HG02610 (cell line): ENCODE data around the gene MARK4.
"Not testable (repeated sequence)": the region's sequence is repeated elsewhere in the genome, so short reads cannot be mapped to it uniquely, and the experiment has no call there.

Experiments used
- ATAC-seq: cut with Tn5 transposase; IDR thresholded peaks from one replicate; pipeline ENCODE4 v1.9.1; 2021; ENCODE audit warnings: mild to moderate bottlenecking, moderate library complexity; ENCODE audit not compliant: unreplicated experiment

Gene MARK4

DNA sequence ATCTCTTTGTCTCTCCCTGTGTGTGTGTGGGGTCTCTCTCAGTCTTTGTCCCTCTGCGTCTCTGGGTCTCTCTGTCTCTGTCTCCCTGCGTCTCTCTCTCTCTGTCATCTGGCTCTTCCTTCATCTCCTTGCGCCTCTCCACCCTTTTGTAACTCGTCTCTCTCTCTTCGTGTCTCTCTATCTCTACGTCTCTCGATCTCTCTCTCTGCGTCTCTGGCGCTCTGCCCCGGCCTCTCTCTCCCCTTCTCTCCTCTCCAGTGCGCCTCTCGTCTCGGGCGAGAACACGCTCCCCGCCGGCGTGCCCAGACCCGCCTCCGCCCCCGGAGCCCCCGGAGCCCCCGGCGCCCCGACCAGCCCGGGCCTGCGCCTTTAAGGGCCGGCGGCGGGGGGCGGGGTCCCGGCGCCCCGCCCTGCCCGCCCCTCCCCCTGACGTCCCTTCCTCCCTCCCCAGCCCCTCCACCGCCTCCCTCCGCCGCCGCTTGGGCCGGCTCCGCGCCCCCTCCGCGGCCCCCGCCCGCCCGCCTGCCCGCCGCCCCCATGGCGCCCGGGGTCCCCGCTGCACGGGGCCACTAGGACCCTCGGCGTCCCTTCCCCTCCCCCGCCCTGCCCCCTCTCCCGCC lies at the start of gene MARK4:
TSS of gene MARK4 (plus strand) at position 440 of the 620 bp plus-strand sequence. CDS start 318 bp downstream, outside the sequence.
- ATAC-seq, result no peak

- ATAC-seq, result no peak
Observed at GRCh38 chr19:45202637-45203036, 48.4 kb upstream of the MARK4 start.

DNA sequence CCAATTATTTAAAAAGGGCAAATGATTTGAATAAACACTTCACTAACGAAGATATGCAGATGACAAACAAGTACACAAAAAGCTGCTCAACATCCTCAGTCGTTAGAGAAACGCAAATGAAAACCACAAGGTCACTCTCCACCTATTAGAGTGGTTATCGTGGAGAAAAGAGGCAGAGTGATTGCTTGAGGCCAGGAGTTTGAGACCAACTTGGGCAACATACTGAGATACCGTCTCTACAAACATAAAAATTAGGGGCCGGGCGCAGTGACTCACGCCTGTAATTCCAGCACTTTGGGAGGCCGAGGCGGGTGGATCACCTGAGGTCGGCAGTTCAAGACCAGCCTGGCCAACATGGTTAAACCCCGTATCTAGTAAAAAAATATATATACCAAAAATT lies 45.3 kb upstream of the MARK4 start:
- no peak for ATAC-seq

GRCh38 chr19:45206328-45206727 lies 44.7 kb upstream of the MARK4 start:
- no peak for ATAC-seq

GRCh38 chr19:45211751-45212381 lies 39.2 kb upstream of the MARK4 start:
- ATAC-seq, result no peak

- ATAC-seq, result no peak
Observed at GRCh38 chr19:45213031-45213430, 38.0 kb upstream of the MARK4 start.

GRCh38 chr19:45215391-45216191 lies 35.5 kb upstream of the MARK4 start:
- no peak for ATAC-seq

DNA sequence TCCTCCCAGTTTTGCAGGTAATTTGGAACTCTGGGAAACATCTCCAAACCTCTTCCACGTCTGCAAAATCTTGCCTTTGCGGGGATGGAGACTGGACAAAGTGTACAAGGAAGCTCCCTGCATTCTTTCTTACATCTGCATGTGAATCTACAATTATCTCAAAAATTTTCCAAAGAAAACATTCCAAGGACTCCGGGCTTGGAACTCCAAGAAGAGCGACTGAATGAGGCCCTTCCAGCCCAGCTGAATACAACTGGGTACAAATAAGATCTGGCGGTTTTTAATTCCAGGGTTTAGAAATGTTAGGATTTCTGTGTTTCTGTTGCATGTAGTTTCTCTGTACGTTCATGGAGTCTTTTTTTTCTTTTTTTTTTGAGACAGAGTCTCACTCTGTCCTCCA lies 34.4 kb upstream of the MARK4 start:
- no peak for ATAC-seq

DNA sequence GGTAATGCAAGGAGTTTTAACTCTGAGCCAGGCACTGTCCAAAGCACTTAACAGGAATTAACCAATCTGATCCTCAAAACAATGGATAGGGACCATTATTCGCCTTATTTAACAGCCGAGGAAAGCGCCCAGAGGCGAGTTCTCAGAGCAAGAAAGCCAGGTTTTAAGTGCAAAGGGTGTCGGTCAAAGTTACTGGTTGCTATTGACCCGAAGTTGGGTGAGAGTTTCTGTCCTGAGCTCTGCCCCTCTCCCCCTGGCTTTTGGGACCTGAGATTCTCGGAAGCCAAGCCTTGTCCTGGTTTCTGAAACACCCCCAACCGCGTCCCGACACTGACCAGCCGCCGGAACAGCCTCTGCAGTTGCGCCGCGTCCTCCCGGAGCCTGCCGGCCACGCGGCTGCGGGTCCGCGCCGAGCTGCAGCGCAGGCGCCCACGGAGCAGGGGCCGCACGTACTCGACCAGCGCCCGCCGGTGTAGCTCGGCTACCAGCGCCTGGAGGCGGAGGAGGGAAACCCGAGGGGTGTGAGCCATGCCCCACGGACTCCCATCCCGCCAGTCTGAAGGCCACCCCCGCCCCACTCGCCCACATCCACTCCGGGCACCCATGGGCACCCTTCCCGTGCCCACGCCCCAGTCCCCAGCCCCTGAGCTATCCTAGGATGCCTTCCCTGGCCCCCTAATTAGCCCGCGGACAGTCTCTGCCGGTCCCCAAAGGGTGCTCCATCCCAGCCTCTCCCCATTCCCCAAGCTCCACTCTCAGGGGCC lies 33.7 kb upstream of the MARK4 start:
- ATAC-seq, result no peak

GRCh38 chr19:45217957-45218334 lies 33.1 kb upstream of the MARK4 start:
- ATAC-seq, result no peak

GRCh38 chr19:45218426-45218825 lies 32.6 kb upstream of the MARK4 start:
- no peak for ATAC-seq

DNA sequence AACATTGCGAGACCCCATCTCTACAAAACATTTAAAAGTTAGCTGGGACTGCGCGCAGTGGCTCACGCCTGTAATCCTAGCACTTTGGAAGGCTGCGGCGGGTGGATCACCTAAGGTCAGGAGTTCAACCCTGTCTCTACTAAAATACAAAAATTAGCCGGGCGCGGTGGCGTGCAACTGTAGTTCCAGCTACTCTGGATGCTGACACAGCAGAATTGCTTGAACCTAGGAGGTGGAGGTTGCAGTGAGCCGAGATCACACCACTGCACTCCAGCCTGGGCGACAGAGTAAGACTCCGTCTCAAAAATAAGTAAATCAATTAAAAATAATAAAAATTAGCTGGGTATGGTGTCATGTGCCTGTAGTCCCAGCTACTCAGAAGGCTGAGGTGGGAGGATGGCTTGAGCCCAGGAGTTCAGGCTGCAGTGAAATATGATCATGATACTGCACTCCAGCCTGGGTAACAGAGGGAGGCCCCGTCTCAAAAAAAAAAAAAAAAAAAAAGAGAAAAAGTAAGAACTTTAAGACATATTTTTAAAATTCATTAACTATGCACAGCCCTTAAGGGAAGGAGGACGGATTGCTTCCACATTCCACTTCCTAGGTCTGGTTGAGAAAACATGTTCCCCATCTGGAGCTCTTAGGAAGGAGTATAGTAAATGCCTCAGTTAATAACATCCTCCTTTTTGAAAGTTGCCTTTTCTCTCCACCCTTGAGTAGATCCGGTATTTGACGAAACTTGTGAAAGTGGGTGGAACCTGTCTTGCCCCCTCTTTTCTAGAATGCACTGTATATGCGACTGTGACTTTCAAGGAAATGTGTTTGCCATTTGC lies 31.9 kb upstream of the MARK4 start:
- no peak for ATAC-seq

- no peak for ATAC-seq
Observed at GRCh38 chr19:45222724-45223123, 28.3 kb upstream of the MARK4 start.

- ATAC-seq, result no peak
Observed at GRCh38 chr19:45223879-45224278, 27.2 kb upstream of the MARK4 start.

DNA sequence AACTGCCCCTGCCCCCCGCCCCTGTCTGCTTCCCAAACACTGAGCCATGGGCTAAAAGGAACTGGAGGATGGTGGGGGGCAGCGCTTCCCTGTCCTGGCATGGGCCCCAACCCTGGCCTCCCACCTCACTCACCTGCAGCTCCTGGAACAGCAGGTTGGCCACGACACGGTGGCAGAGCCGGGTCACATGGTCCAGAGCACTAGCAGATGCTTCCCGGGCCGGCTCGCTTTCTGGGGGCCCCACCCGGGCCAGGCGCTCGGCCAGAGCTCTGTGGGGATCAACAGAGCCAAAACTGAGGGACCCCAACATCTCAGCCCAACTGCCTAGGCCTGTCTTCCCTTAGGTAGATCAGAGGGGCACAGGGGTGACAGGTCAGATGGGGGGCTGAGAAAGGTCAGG lies 26.4 kb upstream of the MARK4 start:
- no peak for ATAC-seq

GRCh38 chr19:45229056-45229455 lies 22.0 kb upstream of the MARK4 start:
- ATAC-seq, result not testable (repeated sequence)

DNA sequence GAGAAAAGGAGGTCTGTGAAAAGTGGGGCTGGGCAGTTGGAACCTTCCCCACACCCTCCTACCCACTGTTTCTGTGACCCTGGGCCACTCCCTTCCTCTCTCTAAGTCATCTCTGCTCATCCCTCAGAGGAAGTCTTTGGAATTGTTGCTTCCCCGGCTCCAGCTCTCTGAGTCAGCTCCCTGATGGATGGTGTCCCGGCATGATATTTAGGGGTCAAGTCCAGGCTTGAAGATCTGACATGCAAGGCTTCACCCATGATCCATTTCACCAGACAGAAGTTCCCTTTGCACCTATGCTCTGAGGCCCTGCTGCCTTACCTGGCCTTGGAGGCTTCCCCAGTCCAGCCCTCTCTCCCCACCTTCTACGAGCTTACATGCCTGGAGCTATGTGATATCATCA lies 19.2 kb upstream of the MARK4 start:
- no peak for ATAC-seq

DNA sequence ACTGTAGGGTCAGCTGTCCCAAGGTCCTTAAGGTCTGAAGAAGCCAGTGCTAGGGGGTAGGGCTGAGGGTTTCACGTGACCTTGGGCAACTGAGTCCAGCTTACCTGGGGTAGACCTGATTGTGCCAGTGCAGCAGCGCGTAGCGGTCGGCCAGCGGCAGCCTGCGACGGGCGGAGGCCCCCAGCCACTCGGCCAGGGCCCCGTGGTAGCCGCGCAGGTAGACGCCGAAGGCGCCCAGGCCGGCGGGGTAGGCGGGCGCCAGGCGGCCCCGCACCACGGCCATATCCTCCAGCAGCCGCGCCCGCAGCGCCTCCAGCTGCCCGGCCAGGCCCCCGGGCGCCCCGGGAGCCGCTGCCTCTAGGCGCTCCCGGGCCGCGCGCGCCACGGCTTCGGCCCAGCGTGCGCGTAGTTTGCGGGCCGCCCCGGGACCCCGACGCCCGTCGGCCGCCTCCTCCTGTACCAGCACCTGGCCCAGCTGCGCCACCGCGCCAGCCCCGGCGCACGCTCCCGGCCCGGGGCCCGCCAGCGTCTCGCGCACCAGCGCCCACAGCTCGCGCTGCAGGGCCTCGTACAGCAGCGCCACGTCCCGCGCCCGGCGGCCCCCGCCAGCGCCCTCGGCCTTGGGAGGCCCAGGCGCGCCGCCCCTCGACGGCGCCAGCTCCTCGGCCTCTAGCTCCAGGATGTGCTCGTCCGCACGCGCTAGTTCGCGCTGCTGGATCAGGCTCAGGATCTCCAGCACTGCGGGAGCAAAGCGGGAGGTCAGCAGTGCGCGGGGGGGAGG lies 16.8 kb upstream of the MARK4 start:
- no peak for ATAC-seq

DNA sequence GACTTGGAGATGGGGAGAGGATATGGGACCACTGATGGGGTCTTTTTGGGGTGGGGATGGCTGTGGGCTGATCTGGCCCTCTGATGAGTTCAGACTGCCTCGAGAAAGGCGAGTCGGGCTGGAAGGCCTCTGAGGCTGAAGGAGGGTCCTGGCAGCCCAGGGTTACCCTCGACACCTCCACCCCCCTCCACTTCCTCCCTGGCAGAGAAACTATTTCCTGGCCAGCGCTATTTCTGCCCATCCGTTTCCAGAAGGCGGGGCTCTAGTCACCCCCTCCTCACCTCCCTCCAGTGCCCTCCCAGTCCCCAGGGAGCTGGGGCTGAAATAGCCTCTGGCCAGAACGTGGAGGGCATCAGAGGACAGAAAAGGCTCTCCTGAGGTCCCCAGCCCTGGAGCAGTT lies 15.6 kb upstream of the MARK4 start:
- no peak for ATAC-seq

DNA sequence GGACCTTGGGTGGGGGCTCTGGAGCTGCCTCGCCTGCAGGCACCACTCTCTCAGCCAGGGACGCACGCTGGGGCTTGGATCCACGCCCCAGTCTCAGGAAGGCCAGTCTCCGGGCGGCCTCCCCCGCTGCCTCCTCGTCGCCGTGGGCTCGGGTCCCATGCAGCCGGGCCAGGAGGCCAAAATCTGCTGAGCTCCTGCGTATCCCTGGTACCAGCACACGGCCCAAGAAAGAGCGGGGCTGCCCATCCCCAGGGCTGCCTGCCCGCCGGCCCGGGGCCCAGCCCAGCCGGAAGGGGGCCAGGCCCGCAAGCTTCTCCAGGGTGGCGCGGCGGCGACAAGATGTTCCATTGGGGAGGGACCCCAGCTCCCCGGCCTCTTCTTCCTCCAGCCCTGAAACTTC lies 12.5 kb upstream of the MARK4 start:
- no peak for ATAC-seq
